HG03064 (cell line): ENCODE measurements around the gene PLEKHG7.
"Not testable (repeated sequence)": the region's sequence is repeated elsewhere in the genome, so short reads cannot be mapped to it uniquely, and the experiment has no call there.

Experiments
- ATAC-seq: cut with Tn5 transposase; IDR thresholded peaks from one replicate; pipeline ENCODE4 v1.9.1; 2021; ENCODE audit warnings: low read depth; ENCODE audit not compliant: unreplicated experiment

Gene PLEKHG7

DNA sequence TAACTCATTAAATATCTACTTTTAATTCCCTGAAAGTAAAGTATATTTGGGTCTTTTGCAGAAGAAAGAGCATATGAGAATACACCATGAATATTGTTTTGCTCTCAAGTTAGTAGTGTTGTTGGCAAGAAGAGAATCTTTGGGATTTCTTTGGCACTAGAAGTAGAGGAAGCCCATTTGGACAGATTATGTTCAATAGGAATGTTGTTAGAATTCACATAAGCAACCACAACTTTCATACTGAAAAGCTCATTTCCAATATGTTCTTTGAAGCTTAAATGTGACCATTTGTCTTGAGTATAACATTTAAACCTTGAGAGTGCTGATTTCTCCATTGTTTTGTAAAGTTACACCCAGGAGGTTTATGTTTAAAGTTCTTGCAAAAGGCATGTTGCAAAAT is 37.6 kb downstream of the PLEKHG7 start:
- ATAC-seq, result no peak

DNA sequence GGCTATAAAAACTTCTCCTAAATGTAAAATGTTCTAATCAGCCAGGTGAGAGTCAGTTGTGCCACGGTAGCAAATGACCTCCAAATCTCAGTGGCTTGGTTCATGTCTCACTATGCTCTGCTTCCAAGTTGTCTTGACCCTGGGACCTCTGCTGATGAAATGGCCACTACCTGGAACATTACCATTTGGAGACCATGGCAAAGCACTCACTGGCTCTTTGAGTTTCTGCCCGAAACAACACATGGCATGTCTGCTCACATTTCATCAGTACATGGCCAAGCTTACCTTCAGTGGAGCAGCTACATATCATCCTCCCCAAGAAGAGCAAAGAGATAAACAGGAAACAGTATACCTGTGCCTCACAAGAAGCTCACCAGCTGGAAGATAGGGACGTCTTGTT is 40.2 kb downstream of the PLEKHG7 start:
- ATAC-seq, result no peak

GRCh38 chr12:92745856-92746550 is 43.2 kb downstream of the PLEKHG7 start:
- ATAC-seq, result no peak

GRCh38 chr12:92747151-92747550 is 44.4 kb downstream of the PLEKHG7 start:
- no peak for ATAC-seq

DNA sequence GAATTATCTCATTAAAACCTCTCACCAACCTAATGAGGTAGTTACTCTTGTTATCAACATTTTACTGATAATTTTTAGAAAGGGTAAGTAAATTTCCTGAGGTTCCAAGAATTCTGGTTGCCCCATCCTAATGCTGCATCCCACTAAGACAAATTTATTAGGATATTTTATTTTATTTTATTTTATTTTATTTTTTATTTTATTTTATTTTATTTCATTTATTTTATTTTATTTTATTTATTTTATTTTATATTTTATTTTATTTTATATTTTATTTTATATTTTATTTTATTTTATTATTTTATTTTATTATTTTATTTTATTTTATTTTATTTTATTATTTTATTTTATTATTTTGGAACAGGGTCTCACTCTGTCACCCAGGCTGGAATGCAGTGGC is 46.9 kb downstream of the PLEKHG7 start:
- not testable (repeated sequence) for ATAC-seq

GRCh38 chr12:92753976-92754885 is 51.4 kb downstream of the PLEKHG7 start:
- ATAC-seq, result no peak

DNA sequence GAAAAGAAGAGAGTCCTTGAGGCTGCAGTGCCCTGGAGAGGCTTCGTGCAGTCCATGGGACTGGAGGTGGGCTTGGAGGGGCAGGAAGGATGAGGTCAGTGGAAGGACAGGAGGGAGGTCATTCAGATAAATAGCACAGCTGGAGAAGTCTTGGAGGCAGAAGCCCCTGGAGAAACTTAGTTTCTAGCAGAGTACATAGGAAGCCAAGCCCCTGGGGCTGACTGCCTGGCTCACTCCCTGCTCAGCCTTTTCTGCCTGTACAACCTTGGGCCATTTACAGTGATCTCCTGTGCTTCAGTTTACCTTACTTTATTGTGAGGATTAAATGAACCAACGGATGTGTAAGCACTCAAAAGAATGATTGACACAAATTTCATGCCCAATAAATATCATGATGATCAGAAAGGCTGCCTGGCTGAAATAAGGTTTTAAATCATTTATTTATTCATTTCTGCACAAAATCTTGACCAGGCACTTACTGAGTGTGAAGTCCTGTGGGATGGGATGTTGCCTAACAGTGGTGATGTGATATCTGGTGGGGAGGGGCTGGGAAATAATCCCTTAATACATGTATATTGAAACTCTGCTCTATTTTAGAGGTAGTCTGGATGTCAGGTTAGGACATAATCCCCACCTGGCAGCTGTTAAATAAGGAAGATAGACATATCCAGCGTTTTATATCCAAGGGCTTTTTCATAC is 54.3 kb downstream of the PLEKHG7 start:
- no peak for ATAC-seq

GRCh38 chr12:92757597-92758121 is 54.9 kb downstream of the PLEKHG7 start:
- no peak for ATAC-seq

- no peak for ATAC-seq
Observed at GRCh38 chr12:92759634-92760268, 57.0 kb downstream of the PLEKHG7 start.

GRCh38 chr12:92762773-92763172 is 60.0 kb downstream of the PLEKHG7 start:
- ATAC-seq, result no peak

GRCh38 chr12:92764831-92765230 is 62.0 kb downstream of the PLEKHG7 start:
- ATAC-seq, result no peak

DNA sequence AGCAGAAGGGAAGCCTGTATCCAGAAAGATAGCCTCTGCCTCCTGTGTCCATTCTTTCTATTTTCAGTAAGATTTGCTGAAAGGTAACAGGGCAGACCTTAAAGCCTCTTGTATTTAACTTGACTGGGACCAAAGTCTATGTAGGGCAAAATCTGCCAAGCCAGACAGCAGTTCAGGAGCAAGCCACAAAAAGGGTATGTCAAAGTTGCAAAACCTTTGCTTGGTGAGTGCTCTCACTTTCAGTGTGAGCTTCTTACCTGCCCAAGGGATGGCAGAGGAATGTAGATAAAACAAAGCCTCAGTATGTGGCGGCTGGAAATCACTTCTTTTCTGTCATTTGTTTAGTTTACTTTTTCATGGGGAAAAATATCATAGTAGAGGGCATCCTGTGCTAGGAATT is 63.1 kb downstream of the PLEKHG7 start:
- ATAC-seq, result no peak

GRCh38 chr12:92769124-92769901 is 66.5 kb downstream of the PLEKHG7 start:
- ATAC-seq, result peak; percentile 90

GRCh38 chr12:92771001-92771400 is 68.2 kb downstream of the PLEKHG7 start:
- no peak for ATAC-seq

GRCh38 chr12:92775416-92775815 is 72.6 kb downstream of the PLEKHG7 start:
- no peak for ATAC-seq

DNA sequence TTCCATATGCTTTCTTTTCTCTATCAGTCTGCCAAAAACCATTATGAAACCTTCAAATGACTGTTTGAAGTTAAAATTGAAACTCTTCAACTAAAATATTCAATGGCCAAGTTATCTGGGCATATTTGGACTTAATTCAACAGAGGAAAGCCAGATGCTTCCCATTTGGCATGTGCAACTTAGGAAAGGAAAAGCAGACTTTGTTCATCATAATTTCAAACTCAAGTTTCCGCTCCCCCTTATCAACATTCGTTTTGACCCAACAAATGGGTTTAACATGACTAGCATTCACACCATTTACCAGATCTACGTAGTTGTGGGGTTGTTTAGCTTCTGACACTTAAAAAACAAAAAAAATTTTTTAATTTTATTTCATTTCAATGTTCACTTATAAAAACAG is 75.7 kb downstream of the PLEKHG7 start:
- ATAC-seq, result no peak

- no peak for ATAC-seq
Observed at GRCh38 chr12:92779902-92780301, 77.1 kb downstream of the PLEKHG7 start.

DNA sequence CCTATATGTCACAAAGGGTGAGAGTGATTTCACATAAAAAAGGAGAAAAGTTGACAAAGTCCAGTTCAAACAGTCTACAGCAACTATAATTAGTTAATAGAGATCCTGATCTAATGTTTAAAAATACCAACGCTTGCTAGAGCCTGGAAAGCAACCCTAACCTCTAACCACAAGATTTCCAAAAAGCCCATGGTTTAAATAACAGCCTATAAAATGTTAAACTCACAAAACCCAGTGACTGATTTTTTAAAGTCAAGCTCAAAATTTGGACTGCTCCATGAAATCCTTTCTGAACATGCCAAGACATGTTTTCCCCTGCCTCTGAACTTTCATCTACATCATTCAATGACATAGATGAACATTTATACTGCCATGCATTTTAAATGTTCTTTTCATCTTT is 81.6 kb downstream of the PLEKHG7 start:
- ATAC-seq, result no peak

DNA sequence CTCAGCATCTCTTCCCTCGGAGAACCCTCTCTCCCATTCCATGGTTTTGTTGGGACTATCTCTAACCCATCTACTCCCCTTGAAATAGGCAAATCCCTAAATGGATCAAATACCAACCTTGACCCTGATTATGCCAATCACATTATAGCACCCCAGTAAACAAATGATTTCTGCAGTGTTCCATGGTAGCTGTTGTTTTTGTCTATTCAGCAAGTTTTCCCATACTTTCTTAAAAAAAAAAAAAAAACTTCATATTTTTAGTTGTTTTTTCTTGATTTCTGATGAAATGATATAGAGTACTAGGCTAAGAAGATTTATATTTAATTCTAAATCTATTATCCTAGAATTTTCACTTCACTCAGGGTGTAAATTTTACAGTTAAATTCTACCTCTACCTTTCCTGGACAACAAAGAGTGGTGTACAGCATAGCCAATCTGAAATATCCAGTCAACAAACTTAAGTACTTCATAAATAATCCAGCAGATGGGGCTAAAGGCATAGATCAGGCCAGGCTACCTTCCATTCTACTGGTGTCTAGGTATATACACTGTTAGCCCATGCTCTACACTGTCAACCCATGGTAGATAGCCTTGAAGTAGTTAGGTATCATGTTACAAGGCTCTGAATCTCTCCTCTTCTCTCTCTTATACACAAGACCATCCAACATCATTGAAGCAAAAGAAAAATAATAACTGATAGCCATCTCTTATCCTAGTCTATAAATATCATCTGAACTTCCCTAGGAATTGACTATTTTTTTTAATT is 82.2 kb downstream of the PLEKHG7 start:
- ATAC-seq, result peak; percentile 87
